H54 (cell line): Measurements from ENCODE around the gene SCN5A.

Experiments
- DNase-seq: peaks from one replicate; pipeline ENCODE4 v3.0.0; 2011; ENCODE audit warnings: low spot score, mixed read lengths; ENCODE audit not compliant: insufficient read length
- FAIRE-seq: peaks from 3 replicates; lab custom pipeline; 2011; peaks lifted over from hg19 to GRCh38; lab: Jason Lieb, UNC
- POLR2A ChIP-seq: IDR thresholded peaks from 2 replicates; pipeline ENCODE4 v1.6.1; 2011; ENCODE audit warnings: low read depth, mild to moderate bottlenecking, low read length

The SCN5A gene

DNA sequence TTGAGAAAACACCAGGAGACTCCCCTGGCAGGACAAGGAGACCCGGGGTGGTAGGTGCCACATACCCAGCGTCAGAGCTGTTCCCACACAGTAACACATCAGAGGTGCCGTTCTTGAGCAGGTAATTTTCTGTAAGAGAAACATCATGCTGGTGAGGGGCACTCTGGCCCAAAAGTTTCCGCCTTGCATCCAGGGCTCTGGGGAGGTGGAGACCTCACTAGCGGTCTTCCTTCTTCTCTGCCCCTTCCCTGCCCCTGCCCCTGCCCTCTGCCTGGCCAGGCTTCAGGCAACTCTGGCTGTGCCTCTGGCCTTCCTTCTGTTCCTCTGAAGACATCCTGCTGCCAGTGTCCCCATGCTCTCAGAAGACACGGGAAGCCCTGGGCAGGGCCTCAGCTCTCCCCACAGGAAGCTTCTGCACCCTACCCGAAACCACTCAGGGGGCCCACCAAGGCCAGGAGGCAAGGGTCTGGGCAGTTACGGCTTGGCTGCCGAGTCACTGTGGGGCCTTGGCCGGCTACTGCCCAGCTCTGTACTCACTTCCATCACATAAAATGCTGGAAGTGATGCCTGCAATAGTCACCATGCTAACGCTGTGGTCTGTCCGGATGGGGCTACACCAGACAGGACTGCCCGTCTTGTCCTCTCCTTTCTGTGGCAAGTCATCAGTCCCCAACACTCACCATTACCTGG lies 41.3 kb downstream of the SCN5A start:
- DNase-seq (no peak), FAIRE-seq (no peak)
- no peak for TF ChIP-seq POLR2A

DNA sequence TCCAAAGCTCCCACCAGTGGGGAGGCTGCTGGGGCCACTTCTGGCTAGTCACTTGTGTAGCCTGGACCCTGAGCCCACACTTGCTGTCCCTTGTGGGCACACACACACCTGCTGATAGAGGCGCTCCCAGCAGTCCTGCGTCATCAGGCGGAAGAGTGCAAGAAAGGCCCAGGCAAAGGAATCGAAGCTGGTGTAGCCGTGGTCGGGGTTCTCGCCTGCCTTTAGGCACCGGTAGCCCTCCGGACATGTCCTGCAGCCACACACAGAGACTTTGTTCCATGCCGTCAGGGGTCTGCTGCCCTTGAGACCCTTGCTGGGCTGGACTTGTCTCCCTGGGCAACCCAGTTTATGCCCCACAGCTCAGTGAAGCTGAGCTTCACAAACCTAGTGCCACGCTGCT lies 42.9 kb downstream of the SCN5A start:
- no peak for TF ChIP-seq POLR2A
- FAIRE-seq: no peak

DNA sequence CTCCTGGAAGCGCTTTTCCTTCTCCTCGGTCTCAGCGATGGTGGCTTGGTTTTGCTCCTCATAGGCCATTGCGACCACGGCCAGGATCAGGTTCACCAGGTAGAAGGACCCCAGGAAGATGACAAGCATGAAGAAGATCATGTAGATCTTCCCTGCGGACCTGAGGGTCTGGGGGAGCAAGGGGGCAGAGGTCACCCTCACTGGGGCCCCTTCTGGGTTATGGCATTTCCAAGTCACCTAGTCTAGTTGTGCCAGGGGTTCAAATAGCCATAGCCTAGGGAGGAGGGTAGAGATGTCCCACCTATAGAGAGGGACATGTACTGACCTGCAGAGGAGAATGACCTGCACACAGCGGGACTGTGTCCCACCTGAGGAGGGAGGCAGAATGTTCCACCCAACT lies 43.5 kb downstream of the SCN5A start:
- no peak for TF ChIP-seq POLR2A
- FAIRE-seq (no peak), DNase-seq (no peak)

More for the DNA sequence above, 42.9 kb downstream of the SCN5A start:
- no peak for DNase-seq

DNA sequence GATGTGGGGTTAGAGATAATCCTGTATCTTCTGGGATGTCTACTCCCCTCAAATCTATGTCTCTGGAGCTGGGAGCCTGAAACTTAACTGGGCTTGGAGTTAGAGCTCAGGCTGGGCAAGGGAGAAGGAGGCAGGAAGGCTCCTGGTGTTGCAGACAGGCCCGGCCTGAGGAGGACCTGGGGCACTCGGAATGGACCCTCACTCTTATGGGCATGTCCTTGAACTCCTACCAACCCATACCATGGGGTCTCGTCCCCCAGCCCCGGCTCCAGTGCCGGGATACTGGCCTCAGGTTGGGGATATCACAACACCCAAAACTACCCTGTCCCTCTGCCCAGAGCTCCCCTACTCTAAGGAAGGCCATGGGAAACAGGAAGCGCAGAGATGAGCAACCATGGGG lies 45.2 kb downstream of the SCN5A start:
- DNase-seq (no peak), FAIRE-seq (no peak)
- TF ChIP-seq POLR2A: no peak

DNA sequence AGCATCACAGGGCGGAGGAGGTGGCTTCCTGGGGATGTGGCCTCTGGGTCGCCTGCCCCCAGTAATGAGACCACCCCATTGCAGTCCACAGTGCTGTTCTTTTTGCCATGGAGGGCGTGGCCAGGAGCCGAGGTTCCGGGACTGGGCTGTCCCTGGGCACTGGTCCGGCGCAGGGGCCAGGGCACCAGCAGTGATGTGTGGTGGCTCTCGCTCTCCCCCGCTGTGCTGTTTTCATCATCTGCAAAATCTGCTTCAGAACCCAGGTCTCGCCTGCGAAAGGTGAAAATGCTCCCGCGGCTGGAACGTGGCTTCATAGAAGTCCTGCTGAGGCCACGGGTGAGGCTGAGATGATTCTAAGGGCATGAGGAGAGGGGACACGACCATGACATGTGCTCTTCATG lies 45.8 kb downstream of the SCN5A start:
- FAIRE-seq: no peak
- no peak for TF ChIP-seq POLR2A
- DNase-seq: no peak

DNA sequence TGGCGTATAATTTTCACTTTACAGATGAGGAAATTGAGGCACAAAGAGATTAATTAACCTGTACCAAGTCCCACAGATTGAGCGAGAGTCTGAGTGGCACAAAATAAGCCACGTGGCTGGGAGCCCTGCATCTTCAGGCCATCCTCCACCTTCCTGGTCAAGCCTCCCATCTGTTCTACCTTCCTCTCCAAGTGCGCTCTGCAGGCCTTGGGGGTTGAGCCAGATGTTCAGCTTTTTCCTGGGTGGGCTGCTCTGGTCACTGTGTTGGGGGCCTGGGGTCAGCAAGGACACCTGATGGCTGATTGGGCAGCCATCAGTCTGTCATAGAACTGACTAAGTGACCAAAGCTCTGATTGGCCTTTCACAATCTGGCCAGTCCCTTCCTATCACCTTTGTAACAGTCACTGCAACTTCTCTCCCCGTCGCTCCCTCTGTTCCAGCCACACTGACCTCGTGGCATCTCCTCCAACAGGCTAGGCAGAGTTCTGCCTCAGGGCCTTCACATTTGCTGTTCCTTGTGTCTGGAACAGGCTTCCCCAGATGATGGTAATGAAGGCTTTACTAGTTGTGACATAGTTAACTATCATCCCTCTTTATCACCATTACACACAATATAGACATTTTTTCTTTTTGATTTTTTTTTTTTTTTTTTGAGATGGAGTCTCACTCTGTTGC lies 46.8 kb downstream of the SCN5A start:
- DNase-seq (no peak), FAIRE-seq (no peak)
- TF ChIP-seq POLR2A: no peak

DNA sequence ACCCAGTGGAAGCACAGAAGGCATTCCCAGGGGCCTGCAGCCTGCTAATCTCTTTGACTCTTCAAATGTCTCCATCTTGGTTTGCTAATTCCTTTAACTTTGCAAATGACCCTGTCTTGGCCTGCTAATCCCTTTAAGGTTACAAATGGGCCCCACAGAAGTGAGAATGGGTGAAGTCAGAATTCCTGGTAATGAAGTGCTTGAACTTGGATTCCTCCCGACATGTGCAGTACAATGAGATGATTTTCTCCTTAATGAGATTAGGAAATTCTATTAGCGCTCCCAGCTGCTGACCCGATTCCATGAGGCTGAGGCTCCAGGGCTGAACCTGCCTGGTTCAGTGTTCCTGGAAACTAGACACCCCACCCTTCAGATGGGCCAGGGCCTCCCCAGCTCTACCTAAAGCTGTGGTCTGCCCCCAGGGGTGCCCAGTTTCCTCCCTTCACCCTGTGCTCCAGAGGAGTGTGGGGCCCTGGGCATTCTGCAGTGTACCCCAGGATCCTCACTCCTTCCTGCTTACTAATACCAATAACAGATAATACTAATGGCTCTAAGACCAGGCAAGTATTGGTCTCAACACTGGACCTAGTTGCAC lies 47.4 kb downstream of the SCN5A start:
- DNase-seq (no peak), FAIRE-seq (no peak)
- TF ChIP-seq POLR2A: no peak

DNA sequence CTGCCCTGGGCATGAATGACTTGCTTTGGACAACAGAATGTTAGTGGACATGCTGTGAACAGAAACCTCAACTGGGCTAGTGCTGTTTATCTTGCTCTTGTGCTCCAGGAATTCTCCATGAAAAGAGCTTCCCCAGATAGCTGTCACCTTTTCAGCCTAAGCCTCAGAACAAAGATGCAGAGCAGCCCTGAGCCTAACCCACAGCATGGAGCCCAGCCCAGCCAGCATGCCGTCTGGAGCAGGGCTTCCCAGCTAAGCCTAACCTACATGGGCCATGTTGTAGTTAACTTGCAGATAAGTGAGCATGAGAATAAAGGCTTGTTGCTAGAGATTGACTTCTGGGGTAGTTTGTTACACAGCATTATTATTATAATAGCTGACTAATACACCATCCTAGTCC lies 48.9 kb downstream of the SCN5A start:
- no peak for TF ChIP-seq POLR2A
- no peak for FAIRE-seq
- no peak for DNase-seq

DNA sequence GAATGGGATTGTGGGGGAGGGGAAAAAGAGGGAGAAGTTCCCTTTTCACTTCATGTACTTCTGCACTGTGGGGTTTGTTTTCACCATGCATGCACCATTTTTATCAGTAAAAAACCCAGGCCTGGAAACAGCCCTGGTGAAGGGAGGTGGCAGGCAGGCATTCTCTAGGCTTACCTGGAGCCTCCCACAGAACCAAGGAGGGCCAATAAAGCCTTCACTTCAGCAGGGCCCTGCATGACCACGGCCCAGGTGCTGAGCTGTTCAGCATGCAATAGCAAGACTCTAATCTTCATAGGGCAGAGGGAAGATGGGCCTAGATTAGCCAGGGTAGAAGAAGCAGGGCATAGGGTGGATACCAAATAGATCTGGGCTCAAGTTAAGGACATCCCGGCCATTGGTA lies 49.6 kb downstream of the SCN5A start:
- no peak for TF ChIP-seq POLR2A
- FAIRE-seq: no peak
- no peak for DNase-seq

DNA sequence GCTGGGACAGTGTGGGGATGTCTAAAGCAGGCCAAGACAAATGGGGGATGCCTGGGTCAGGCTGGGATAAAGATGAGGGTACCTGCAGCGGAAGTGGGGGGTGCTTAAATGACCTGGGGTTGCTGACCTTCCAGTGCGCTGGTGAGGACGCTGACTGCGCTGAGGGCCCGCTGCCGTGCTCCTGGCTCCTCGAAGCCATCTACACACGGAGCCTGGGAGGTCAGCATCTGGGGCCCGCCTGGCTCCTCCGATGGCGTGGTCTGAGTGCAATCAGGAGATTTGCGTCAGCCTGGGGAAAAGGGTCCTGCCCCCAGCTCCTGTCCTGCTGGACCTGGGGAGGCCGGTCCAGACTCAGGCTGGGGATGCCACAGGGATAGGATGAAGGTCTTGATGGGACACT lies 50.7 kb downstream of the SCN5A start:
- TF ChIP-seq POLR2A: no peak
- DNase-seq: no peak
- FAIRE-seq: no peak

DNA sequence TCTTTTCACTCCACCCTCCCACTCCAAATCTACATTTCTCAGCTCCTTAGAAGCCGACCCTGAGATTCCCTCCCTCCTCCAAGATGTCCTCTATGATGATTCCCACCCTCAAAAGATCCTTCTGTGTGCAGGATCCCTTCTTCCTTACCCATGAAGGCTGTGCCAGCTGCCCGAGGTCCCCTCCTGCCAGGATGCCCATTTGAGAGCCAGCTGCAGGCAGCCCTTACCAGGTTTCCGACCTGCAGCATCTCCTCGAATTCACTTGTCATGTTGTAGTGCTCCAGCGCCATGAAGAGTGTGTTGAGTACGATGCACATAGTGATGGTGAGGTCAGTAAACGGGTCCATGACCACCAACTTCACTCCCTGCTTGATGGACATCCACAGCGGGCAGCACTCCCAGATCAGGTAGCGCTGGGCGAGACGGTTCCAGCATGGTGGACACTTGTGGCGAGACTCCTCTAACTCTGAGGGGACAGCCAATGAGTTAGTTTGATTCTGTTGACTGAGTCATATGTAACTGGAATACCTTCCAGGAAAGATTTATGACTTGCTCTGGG lies 51.9 kb downstream of the SCN5A start:
- DNase-seq: no peak
- no peak for TF ChIP-seq POLR2A
- no peak for FAIRE-seq

DNA sequence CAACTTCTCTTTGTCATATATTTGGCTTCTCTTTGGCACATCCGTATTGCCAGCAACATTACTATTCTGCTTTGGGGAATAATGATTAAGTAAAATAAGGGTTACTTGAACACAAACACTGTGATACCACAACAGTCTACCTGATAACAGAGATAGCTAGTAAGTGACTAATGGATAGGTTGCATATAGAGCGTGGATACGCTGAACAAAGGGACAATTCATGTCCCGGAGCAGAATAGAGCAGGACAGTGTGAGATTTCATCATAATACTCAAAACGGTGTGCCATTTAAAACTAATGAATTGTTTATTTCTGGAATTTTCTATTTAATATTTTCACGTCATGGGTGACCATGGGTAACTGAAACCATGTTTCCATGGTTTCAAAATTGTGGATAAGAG lies 54.1 kb downstream of the SCN5A start:
- FAIRE-seq: no peak
- no peak for TF ChIP-seq POLR2A
- no peak for DNase-seq

DNA sequence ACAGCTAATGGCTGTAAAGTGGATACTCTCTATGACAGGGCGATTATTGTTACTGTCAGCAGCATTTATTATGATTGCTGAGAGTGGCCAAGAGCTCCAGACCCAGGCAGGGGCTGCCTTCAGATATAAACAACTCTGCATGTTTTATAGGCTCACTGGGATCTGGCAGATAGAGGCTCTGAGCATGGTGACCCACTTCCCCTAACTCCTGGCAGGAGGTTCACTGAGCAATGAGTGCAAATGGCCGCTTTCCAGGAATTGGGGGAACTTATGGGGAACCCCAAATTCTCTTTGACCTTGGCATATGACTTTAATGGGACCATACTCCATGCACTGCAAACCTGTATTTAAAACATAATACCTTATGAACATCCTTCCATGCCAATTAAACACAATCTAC lies 59.0 kb downstream of the SCN5A start:
- DNase-seq: no peak
- no peak for FAIRE-seq
- no peak for TF ChIP-seq POLR2A

DNA sequence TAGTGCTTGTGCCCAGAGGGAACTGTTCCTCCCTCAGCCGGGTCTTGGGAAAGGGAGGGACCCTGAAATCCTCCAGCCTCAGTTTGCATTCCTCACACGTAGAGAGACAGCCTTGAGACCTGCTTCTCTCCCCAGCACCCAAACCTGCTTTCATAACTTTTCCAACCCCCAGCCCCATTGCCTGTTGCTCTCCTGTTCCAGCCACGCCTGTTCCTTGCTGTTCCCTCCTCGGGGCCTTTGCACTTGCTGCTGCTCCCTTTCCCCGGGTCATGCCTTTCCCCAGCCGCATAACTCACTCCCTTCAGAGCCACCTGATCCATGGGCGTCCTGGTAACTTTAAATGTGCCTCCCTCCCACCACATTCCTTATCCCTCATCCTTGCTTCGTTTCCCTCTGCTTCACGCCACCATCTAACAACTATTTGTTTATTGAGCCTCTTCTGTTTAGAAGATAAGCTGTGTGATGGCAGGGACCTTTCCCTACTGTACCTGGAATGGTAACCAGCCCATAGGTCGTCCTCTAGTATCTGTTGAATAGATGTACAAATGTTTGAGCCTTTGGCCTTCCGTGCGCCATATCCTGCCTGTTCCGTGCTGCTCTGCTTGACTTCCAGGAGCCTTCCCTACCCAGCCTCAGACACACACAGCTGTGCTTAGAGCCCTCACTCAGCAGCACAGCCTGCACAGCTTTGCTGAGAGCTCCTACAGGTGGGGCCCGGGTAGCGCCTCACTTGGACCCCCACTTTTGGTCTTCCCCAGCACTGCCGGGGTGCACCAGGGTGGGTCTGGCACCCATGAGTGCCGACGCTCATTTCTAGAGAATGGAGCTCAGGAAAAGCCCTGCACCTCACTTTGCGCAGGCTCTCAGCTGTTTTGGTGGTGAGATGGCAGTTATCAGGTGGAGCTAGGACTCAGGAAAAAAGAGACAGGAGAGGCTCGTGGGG lies 60.2 kb downstream of the SCN5A start:
- DNase-seq (no peak), FAIRE-seq (no peak)
- TF ChIP-seq POLR2A: no peak
